NT2/D1 (cell line): ENCODE results near the gene ITGB4.

Experiments
- DNase-seq: peaks from one replicate; pipeline ENCODE4 v3.0.0-alpha.2; 2011; ENCODE audit warnings: low read depth, low spot score
- H3K27me3 ChIP-seq: 2 replicates; pipeline ENCODE4 v1.6.0; 2011; ENCODE audit warnings: mild to moderate bottlenecking; ENCODE audit not compliant: insufficient read length, insufficient read depth
- H3K36me3 ChIP-seq: 2 replicates; pipeline ENCODE4 v1.6.1; 2011; ENCODE audit warnings: mild to moderate bottlenecking, low read length, mixed read lengths; ENCODE audit not compliant: insufficient read depth, insufficient read length
- H3K4me1 ChIP-seq: 2 replicates; pipeline ENCODE4 v1.5.1; 2011; ENCODE audit not compliant: insufficient read depth, insufficient read length
- H3K4me3 ChIP-seq: 2 replicates; pipeline ENCODE4 v1.5.1; 2011; ENCODE audit warnings: low read depth; ENCODE audit not compliant: insufficient read length
- H3K9ac ChIP-seq: 2 replicates; pipeline ENCODE4 v1.6.0; 2011; ENCODE audit warnings: low read depth; ENCODE audit not compliant: insufficient read length
- H3K9me3 ChIP-seq: 2 replicates; pipeline ENCODE4 v1.5.1; 2011; ENCODE audit warnings: mild to moderate bottlenecking, low read length; ENCODE audit not compliant: insufficient read depth
- SUZ12 ChIP-seq: IDR thresholded peaks from 2 replicates; pipeline ENCODE4 v1.6.1; 2011; ENCODE audit not compliant: insufficient read length, insufficient read depth; ENCODE audit errors: extremely low read depth
- YY1 ChIP-seq: IDR thresholded peaks from 2 replicates; pipeline ENCODE4 v1.6.1; 2011; ENCODE audit not compliant: insufficient read length, insufficient read depth
- ZNF274 ChIP-seq: IDR thresholded peaks from 2 replicates; pipeline ENCODE4 v1.6.1; 2011; ENCODE audit warnings: mild to moderate bottlenecking, low read depth, low read length

The ITGB4 gene

GRCh38 chr17:75720656-75721462, at the start of gene ITGB4:
Gene ITGB4, plus strand, starts transcription at chr17:75721459. Its CDS starts 3,245 bp downstream, at chr17:75724704.
- H3K4me1 ChIP-seq = peaks cover 22% of the 10 kb centered on the region
- H3K4me3 ChIP-seq = peak within 1 kb of the TSS; percentile 52
- no peaks in the 10 kb centered on the region for H3K9me3 ChIP-seq
- no peaks in the 10 kb centered on the region for H3K36me3 ChIP-seq
- peak within 1 kb of the TSS; percentile 86 for H3K9ac ChIP-seq
- no peak for DNase-seq
- peaks cover 38% of the 10 kb centered on the region for H3K27me3 ChIP-seq
- TF ChIP-seq YY1 (no peak), ZNF274 (no peak), SUZ12 (peak; percentile 67)

GRCh38 chr17:75672011-75672410, 49.2 kb upstream of the ITGB4 start:
- TF ChIP-seq SUZ12 (no peak), ZNF274 (no peak), YY1 (no peak)
- DNase-seq = no peak

GRCh38 chr17:75673487-75673886, 47.8 kb upstream of the ITGB4 start:
- peaks cover 75% of the 10 kb centered on the region for H3K36me3 ChIP-seq
- TF ChIP-seq YY1 = no peak
- no peak for TF ChIP-seq ZNF274
- TF ChIP-seq SUZ12 = no peak
- no peaks in the 10 kb centered on the region for H3K4me1 ChIP-seq
- no peak for DNase-seq
- no peak overlapping the region for H3K9ac ChIP-seq
- H3K27me3 ChIP-seq = no peaks in the 10 kb centered on the region
- no peak overlapping the region for H3K4me3 ChIP-seq
- H3K9me3 ChIP-seq = no peaks in the 10 kb centered on the region

More at GRCh38 chr17:75672011-75672410, 49.2 kb upstream of the ITGB4 start:
- Histone ChIP-seq H3K27me3 (no peaks in the 10 kb centered on the region), H3K4me3 (no peak overlapping the region), H3K4me1 (no peaks in the 10 kb centered on the region), H3K9me3 (no peaks in the 10 kb centered on the region), H3K36me3 (peaks cover 73% of the 10 kb centered on the region), H3K9ac (no peak overlapping the region)

GRCh38 chr17:75676461-75676860, 44.8 kb upstream of the ITGB4 start:
- no peak overlapping the region for H3K4me3 ChIP-seq
- H3K4me1 ChIP-seq = no peaks in the 10 kb centered on the region
- no peak for TF ChIP-seq SUZ12
- no peak overlapping the region for H3K9ac ChIP-seq
- peaks cover 72% of the 10 kb centered on the region for H3K36me3 ChIP-seq
- H3K27me3 ChIP-seq = no peaks in the 10 kb centered on the region
- DNase-seq = no peak
- H3K9me3 ChIP-seq = no peaks in the 10 kb centered on the region

GRCh38 chr17:75679706-75680211, 41.5 kb upstream of the ITGB4 start:
- no peak for DNase-seq
- Histone ChIP-seq H3K9me3 (no peaks in the 10 kb centered on the region), H3K4me3 (no peak overlapping the region), H3K27me3 (no peaks in the 10 kb centered on the region), H3K4me1 (peaks cover 4% of the 10 kb centered on the region), H3K36me3 (peaks cover 68% of the 10 kb centered on the region), H3K9ac (no peak overlapping the region)
- TF ChIP-seq SUZ12 (no peak), ZNF274 (no peak), YY1 (no peak)

GRCh38 chr17:75680431-75680830, 40.8 kb upstream of the ITGB4 start:
- H3K4me3 ChIP-seq = no peak overlapping the region
- no peak for DNase-seq
- no peak for TF ChIP-seq SUZ12
- no peak for TF ChIP-seq YY1
- no peak for TF ChIP-seq ZNF274
- H3K9me3 ChIP-seq = no peaks in the 10 kb centered on the region
- H3K4me1 ChIP-seq = peaks cover 7% of the 10 kb centered on the region
- no peak overlapping the region for H3K9ac ChIP-seq
- H3K36me3 ChIP-seq = peaks cover 72% of the 10 kb centered on the region
- no peaks in the 10 kb centered on the region for H3K27me3 ChIP-seq

- H3K9me3 ChIP-seq = no peaks in the 10 kb centered on the region
- H3K4me1 ChIP-seq = peaks cover 7% of the 10 kb centered on the region
- no peaks in the 10 kb centered on the region for H3K27me3 ChIP-seq
- H3K4me3 ChIP-seq = no peak overlapping the region
- H3K9ac ChIP-seq = no peak overlapping the region
- peaks cover 65% of the 10 kb centered on the region for H3K36me3 ChIP-seq
- no peak for DNase-seq
- TF ChIP-seq YY1 (no peak), ZNF274 (no peak), SUZ12 (no peak)
These were observed 40.0 kb upstream of the ITGB4 start for GRCh38 chr17:75681289-75681688.
